Vagina (tissue), 2 donors: ENCODE measurements around the gene PCGF2.

Experiments
- CTCF ChIP-seq, 3 experiments: fragments of 450-650 bp in 2 of 3; fragments of 200-600 bp in 1 of 3; sonication (generic) in 1 of 3; IDR thresholded peaks; one replicate each; pipeline ENCODE4 v1.5.1; 2017 to 2019; ENCODE audit warnings: antibody characterized with exemption in 3 of 3, mild to moderate bottlenecking in 2 of 3, moderate library complexity in 2 of 3
- POLR2A ChIP-seq, 2 donors: fragments of 450-650 bp; IDR thresholded peaks; one replicate each; pipeline ENCODE4 v1.6.1; 2017; ENCODE audit warnings: antibody characterized with exemption in 2 of 2, mild to moderate bottlenecking in 2 of 2, moderate library complexity in 2 of 2

- TF ChIP-seq POLR2A (IDR thresholded peaks at IDR 0.05) = no peak
- TF ChIP-seq CTCF (IDR thresholded peaks at IDR 0.05) = no peak
Measured at GRCh38 chr17:38777641-38778250, 29.6 kb upstream of the PCGF2 start.
